HG02885 (cell line): ENCODE results near the gene ENPEP.
"Not testable (repeated sequence)": the region's sequence is repeated elsewhere in the genome, so short reads cannot be mapped to it uniquely, and the experiment has no call there.

Experiments used
- ATAC-seq: cut with Tn5 transposase; IDR thresholded peaks from one replicate; pipeline ENCODE4 v1.9.1; 2021; ENCODE audit warnings: mild to moderate bottlenecking; ENCODE audit not compliant: unreplicated experiment, poor library complexity

Gene ENPEP

GRCh38 chr4:110475881-110476818 lies at the start of gene ENPEP:
TSS of gene ENPEP (plus strand) at chr4:110476155. CDS start at chr4:110476415, 260 bp downstream.
- ATAC-seq, result no peak

DNA sequence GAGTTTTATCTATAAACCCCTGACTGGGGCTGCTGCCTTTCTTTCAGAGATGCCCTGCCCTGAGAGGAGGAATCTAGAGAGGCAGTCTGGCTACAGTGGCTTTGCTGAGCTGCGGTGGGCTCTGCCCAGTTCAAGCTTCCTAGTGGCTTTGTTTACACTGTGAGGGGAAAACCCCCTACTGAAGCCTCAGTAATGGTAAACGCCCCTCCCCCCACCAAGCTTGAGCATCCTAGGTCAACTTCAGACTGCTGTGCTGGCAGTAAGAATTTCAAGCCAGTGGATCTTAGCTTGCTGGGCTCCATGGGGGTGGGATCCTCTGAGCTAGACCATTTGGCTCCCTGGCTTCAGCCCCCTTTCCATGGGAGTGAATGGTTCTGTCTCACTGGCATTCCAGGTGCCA lies 44.1 kb upstream of the ENPEP start:
- ATAC-seq, result not testable (repeated sequence)

DNA sequence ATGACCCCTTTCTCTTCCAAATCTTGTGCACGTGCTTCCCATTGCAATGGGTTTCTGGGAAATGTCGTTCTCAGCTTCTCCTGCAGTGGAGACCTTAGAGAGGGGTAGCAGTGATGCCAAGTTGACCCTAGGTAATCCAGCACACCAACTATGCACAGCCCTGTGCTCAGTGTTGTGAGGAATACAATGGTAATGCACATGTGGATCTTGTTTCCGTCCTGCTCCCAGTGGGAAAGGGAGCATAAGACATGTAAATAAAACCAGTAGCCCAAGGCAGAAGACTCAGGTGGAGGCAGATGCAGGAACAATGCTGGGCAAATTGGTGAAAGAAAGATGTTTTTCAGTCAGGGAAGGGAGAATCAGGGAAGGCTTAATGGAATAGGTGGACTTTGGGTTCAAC lies 38.7 kb upstream of the ENPEP start:
- ATAC-seq, result not testable (repeated sequence)

GRCh38 chr4:110439209-110439608 lies 36.7 kb upstream of the ENPEP start:
- ATAC-seq, result not testable (repeated sequence)

GRCh38 chr4:110442309-110442708 lies 33.6 kb upstream of the ENPEP start:
- no peak for ATAC-seq

DNA sequence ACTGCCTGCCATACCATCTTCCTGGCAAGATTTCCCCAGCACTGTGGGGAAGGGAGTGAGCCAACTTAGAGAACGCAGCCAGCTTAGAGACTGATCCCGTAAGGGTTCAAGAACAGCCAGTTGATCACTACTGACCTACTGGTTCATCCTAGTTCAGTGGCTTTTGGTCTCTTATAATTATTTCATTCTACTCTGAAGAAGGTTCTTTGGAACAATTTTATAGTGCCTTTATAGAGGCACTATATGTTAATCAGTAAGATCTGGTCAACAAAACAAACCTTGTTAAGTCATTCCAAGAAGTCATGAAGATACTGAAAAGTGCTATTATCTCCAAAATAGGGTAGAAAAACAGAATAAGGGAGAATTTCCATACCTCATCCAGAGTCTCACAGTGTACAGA lies 33.2 kb upstream of the ENPEP start:
- ATAC-seq, result no peak

DNA sequence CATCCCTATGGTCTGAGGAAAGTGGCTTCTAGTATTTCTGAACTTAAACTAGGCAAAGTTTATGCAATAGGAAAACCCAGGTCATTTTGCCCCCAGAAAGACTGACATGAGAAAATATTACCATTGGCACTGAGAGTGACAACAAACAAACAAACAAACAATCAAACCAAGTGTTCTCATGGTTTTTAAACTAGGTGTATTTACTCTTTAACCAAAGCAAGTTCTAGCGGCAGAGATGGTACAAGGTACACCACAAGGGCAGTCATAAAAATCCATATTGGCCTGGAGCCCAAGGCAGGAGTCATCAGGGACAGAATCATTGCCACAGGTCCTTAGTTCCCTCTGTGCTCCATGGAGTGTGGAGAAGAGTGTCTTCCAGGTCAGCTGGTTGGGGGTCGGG lies 26.0 kb upstream of the ENPEP start:
- no peak for ATAC-seq

DNA sequence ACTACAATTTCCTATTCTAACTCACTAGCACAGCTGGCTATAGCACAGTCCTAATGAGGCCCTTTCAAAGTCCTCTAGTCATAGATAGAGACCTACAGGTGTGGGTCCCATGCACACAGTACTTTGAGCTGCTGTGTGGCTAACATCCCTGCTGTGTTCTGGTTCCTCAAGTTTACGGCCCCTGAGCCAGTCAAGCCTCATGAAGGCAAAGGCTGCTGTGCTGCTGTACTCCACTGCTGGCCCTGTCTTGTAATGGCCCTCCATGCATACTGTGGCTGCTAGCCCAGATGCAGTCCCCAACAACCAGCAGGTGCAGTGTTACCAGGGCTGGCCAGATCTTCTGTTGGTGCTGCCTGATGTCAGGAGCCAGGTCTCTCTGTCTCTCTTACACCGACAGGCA lies 23.4 kb upstream of the ENPEP start:
- ATAC-seq, result no peak

DNA sequence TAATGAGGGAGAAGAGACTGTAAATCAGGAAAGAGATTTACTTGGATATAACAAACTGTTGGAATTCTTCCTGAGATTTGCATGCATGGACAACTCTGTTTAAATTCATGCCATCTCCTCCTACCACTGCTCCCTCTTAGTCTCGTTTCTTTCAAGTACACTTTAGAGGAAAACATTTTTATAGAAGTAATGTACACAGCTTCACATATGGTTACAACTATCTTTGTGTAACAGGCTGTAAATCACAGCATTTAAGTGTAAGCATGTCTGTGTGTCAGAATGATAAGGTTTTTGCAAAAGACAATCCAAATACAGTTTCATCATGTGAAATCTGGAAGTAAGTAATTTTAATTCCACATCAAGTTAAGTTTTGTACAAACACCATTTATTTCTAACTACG lies 21.5 kb upstream of the ENPEP start:
- no peak for ATAC-seq

DNA sequence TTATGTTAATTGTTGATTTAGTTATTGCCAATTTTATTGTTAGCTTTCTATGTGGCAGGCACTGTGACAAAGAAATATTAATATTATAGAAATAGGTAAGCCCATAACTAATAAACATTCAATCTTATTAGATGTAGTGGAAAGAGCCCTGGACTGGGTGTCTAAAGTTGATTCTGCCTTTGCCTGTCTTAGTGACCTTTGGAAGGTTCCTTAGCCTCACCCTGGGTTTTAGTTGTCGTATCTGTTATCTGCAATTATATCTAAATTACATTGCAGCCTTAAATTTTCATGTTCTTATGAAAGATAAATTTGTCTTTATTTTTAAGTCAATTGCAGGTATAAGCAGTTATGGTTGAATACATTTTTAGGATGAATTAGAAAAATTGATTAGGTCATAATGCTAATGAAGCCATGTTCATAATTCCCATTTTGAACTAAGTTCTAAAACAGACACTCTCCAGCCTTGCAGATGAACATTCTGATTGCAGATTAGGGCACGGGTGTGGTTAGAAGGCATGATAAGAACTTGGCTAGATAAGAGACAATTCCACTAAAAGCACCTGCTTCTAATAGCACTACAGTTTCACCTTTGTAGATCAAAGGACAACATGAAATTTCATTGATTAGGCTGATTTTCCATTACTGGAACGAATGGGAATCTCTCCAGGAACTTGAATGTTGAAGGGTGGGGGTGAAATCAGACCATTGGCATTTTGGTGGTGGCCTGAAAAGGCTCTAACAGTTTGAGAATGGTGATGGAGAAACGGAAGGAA lies 17.3 kb upstream of the ENPEP start:
- ATAC-seq, result no peak

GRCh38 chr4:110460074-110460746 lies 15.7 kb upstream of the ENPEP start:
- ATAC-seq, result no peak

DNA sequence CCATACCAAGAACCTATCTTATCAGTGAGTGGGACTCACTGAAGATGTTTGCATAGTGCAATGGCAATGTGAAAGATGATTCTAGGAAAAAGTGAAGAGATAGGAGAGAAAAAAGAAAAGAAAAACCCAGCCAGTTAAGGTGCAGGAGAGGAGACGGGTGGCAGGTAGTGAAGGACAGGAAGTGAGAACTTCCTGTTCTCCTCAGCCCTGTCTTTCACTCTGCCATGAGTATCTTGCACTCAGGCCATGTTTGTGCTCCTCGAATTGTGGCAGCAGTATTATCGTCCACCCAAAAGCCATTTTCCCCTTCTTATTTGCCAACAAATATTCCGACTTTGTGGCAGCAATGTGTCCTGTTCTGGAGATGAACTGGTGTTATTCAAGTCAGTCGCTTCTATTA lies 8.6 kb upstream of the ENPEP start:
- ATAC-seq, result no peak

DNA sequence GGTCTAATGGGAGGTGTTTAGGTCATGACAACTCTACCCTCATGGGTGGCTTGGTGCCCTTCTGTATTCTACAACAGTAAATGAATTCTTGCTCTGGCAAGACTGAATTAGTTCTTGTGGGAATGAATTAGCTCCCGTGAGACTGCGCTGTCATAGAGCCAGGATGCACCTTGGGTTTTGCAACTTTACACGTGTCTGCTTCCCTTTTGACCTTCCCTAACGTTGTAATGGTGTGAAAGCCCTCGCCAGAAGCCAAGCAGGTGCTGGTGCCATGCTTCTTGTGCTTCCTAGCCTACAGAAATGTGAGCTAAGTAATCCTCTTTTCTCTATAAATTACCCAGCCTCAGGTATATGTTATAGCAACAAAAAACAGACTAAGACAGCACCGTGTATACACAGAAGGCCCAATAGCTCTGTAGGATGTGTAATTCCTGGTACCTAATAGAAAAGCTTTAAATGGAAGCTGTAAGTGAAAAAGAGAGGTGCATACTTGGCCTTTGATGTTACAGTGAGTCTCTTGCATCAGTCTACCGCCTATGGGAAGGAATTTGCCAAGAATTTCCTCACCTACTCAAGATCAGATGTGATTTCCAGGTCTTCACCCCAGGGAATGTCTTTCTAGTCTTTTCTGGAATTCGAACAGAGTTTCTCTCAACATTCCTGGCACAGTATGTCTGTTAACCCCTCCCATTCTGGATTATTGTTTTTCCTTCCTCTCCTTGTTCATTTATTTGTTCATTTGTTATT lies 3.2 kb upstream of the ENPEP start:
- ATAC-seq, result no peak

- no peak for ATAC-seq
Measured at GRCh38 chr4:110474481-110474880, 1.5 kb upstream of the ENPEP start.

DNA sequence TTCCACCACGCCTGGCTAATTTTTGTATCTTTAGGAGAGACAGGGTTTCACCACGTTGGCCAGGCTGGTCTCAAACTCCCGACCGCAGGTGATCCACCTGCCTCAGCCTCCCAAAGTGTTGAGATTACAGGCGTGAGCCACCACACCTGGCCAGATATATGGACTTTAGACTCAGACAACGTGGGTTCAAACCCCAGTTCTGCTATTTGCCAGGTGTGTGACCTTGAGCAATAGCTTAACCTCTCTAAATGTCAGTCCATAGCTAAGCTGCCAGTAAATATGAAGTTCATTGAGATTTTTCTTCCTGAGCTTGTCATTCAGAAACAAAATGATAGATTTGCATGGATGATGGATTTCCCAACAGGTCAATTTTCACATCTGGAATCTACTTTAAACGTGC lies 875 bp upstream of the ENPEP start:
- not testable (repeated sequence) for ATAC-seq

- no peak for ATAC-seq
Measured at GRCh38 chr4:110477836-110478235, 1.9 kb downstream of the ENPEP start.

DNA sequence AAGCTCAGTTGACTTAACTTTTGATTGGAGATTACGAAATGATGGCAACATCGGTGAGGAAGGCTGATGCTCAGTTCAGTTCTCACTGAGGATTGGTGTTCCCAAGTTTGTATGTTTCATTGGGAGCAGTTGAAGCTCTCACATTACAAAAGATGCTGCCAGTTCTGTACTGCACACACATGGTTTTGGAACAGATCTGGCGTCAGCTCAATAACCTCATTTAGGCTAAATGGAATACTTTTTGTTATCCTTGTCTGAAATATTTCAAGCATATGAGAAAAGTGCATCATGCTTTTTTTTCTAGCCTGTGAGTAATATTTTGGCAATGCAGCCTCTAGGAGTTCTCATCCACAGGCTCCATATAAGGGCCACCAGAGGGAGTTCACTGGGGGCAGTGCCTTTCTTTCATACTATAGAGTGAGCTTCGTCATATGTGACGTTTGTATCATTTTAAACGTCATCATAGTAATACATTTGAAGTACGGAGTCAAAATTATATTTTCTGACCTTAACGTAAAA lies 4.1 kb downstream of the ENPEP start:
- no peak for ATAC-seq

DNA sequence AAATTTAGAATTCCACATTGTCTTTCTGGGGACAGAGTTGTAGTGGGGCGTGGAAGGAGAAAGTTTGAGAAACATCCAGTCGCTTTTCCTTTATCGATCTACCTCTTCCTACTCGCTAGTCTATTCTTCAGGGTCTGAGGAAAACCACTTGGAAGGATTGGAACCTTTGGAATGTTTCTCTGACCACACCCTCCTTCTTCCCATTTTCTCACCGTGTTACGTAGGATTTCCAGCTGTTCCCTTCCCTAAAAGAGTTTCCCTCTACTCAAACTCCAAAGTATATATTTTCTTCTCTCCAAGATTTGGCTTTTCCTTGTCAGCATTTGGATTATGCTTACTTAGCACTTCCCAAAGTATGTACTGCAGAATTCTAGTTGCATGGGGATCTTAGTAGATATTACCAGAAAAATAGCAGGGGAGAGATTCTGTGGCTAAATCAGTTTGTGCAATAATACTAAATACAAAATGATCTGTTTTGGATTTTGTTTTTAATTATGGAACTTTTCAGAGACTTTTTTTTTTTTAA lies 4.9 kb downstream of the ENPEP start:
- ATAC-seq, result no peak

DNA sequence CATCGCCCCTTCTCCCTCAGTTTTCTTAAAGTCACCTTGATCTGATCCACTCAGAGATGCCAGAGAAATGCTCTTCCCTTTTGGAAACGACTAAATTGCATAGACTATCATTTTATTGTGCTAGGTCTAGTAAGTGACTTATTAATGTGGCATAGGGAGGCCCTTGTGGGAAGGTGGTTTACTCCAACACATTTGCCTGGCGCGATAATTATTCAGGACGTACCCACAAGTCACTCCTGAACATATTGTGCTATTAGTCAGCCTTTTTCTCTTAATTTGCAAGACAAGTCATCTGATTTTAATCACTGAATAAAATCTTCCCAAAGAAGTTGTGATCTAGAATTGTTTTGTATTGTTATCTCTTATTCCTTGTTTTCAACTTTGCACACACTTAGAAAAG lies 7.6 kb downstream of the ENPEP start:
- ATAC-seq, result no peak

DNA sequence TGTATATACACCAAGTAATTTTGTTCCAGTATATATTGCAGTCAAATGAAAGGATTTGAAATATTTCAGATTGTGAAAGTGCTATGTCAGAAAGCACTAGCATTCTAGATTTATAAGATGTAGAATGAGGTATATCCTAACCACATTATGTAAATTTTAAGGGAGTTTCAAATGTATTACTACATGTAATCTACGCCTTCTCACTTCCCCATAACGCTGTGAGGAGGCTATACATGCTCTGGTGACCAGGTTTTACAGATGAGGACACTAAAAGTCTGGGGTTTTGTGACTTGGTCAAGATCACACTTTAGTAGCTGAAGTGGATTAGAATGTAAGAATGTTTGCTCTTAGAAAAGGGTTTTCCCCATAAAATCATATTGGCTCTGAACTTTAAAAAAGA lies 8.1 kb downstream of the ENPEP start:
- peak; percentile 99 for ATAC-seq
